ENCODE measurements around the gene SH3BP2.

SH3BP2 gene

DNA sequence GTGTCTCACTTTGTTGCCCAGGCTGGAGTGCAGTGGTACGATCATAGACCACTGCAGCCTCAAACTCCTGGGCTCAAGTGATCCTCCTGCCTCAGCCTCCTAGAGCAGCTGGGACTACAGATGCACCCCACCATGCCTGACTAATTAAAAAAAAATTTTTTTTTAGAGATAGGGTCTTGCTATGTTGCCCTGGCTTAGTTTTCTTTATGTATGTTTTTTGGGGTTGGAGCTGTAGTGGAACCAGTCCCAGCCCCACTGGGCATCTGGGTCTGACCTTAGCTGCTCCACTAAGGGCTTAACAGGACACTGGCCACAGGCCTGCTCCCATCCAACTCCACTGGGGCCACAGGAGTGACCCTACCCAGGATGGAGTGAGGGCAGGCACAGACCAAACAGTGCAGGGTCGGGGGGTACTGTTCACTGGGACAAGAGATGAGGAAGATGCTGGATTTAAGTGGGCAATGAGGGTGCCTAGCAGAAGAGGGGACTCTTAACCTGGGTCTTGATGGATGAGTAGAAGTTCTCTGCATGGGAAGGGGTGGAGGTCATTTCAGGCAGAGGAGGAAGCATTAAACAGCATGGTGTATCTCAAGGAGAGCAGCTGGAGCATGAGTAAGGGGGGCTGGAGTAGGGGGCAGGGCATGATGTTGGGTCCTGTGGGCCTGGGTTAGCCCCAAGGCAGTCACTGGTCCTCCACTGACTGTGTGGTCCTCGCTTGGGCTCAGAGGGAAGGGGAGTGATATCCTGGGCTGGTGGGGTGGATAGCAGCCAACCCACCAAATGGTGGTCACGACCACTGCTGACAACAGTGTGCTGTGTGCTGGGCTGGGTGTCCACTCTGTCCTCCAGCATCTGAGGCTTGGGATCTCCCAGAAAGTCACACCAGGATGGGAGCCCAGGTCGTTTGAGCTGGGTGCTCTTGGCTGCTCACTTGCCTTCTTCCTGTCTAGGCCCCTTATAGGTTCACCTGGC is 26.6 kb downstream of the SH3BP2 start:
- no peak for DNase-seq (ENCODE audit: low spot score)

- DNase-seq (ENCODE audit: low spot score) = no peak
Observed at GRCh38 chr4:2820216-2820982, 27.5 kb downstream of the SH3BP2 start.

GRCh38 chr4:2822461-2823300 is 29.8 kb downstream of the SH3BP2 start:
- no peak for DNase-seq (ENCODE audit: low spot score)

- no peak for DNase-seq (ENCODE audit: low spot score)
Observed at GRCh38 chr4:2823301-2823670, 30.4 kb downstream of the SH3BP2 start.

- no peak for DNase-seq (ENCODE audit: low spot score)
Observed at GRCh38 chr4:2823671-2824328, 30.9 kb downstream of the SH3BP2 start.

GRCh38 chr4:2824329-2824835 is 31.5 kb downstream of the SH3BP2 start:
- DNase-seq (ENCODE audit: low spot score) = no peak

DNA sequence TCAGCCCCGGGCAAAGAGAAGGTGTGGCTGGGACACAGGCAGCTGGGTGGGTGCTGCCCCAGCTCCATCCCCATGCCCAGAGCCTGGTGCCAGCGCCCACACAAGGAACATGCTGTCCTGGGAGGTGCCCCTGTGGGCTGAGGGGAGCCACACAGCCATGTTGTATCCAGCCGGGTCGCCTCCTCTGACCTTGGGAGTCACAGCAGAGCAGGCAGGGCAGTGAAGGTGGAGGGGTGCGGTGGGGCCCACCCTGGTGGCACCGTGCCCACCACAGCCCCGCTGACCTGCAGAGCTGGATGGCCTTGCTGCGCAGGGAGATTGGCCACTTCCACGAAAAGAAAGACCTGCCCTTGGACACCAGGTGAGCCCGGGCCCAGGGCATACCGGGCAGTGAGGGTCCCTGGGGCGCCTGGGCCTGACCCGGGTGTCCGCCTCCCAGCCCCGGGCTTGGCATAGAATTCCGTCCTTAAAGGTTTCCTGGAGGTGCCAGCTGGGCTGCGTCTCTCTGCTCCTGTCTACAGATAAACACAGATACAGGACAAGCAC is 32.0 kb downstream of the SH3BP2 start:
- no peak for DNase-seq (ENCODE audit: low spot score)

DNA sequence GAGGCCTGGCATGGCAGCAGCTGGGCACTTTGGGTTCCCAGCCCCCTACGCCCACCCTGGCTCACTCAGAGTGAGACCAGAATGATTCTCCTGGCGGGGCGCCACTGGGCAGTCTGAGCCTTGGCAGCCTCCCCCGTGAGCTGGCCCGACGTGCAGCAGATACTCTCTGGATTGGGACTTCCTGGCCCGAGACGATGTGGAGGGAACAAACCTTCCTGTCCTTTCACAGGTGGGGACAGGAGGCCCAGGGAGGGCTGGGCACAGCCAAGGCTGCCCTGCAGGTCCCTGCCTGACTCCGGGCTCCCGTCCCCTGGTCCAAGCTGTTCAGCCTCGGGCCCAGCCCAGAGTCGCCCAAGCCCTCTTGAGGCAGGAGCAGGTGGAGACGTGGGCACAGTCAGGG is 32.9 kb downstream of the SH3BP2 start:
- no peak for DNase-seq (ENCODE audit: low spot score)

DNA sequence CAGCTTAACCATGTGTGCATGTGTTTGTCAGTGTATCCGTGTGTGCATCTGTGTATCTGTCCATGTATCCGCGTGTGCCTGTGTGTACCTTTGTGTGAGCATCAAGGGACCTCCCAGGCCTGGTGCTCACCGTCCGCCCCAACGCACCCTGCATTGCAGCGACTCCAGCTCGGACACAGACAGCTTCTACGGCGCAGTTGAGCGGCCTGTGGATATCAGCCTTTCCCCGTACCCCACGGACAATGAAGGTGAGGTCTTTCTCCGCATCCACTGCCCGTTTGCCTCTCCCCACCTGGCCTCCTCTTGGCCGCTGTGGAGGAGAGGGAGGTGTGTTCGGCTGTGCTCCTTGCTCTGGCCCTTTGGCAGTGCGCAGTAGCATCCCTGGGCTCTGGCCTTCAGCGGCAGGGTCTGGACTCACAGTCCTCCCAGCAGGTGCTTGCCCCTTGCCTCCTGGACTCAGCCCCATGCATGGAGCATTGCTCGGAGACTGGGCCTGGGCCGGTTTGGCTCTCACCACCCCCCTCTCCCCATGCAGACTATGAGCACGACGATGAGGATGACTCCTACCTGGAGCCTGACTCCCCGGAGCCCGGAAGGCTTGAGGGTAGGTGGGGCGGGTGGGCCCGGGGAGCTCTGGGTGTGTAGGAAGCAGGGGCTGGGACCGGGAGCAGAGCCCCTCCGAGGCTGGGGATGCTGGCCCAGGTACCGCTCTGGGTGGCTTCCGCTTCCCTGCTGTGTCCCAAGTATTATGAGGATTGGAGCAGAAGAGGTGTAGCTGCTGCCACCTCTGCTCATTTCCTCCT is 34.4 kb downstream of the SH3BP2 start:
- DNase-seq (ENCODE audit: low spot score) = no peak

GRCh38 chr4:2827874-2828751 is 35.2 kb downstream of the SH3BP2 start:
- no peak for DNase-seq (ENCODE audit: low spot score)

- no peak for DNase-seq (ENCODE audit: low spot score)
Observed at GRCh38 chr4:2828758-2829181, 35.9 kb downstream of the SH3BP2 start.

- DNase-seq (ENCODE audit: low spot score) = no peak
Observed at GRCh38 chr4:2829321-2829932, 36.5 kb downstream of the SH3BP2 start.

DNA sequence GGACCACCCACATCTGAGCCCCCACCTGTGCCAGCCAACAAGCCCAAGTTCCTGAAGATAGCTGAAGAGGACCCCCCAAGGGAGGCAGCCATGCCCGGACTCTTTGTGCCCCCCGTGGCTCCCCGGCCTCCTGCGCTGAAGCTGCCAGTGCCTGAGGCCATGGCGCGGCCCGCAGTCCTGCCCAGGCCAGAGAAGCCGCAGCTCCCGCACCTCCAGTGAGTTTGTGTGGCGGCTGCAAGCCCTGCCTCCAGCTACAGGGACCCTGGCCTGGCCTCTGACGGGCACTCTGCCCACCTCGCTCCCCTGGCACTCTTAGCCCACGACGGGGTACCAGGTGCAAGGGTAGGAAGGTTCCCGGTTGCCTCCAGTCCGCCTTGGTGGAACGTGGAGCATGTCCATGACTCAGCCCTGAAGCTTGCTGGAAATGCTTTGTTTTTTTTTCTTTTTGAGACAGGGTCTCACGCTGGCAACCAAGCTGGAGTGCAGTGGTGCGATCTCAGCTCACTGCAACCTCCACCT is 37.1 kb downstream of the SH3BP2 start:
- DNase-seq (ENCODE audit: low spot score) = no peak

DNA sequence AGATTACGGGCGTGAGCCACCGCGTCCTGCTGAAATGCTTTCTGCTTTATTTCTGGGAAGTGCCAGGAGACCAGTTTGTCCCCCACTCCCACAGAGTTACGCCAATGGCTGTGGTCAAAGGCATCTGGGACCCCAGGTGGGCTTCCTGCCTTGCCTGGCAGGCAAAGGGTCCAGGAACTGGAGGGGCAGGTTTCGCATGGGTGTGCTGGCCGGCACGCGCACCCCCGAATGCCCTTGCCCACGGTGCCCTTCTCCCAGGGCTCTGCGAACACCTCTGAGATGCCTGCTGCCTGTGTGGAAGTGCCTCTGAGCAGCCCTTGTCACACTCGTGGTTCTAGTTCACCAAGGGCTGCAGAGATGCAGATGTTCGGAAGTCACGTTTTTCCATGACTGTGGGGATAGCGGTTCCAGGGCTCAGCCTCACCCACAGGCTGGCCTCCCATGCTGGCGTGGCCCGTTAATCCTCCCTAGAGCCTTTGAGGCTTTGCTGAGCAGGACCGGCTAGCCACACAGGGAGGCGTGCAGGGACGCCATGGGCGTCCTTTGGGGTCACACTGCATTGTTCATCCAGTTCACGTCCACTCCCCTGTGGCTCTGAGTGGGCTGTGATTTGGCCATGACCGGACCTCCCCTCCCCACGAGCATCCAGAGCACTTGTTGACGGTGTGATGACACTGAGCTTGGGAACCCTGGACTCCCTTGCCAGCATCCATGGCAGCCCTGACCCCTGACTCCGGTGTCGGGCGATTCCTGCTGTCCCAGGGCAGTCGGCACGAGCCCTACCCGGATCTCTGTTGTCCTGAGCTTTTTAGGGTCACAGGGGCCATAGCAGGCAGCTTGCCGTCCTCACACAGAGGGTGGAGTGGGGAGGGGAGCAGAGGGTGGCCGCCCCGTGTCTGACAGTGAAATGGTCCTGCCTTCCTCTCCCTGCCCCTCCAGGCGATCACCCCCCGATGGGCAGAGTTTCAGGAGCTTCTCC is 38.0 kb downstream of the SH3BP2 start:
- no peak for DNase-seq (ENCODE audit: low spot score)

GRCh38 chr4:2831611-2832308 is 38.9 kb downstream of the SH3BP2 start:
- DNase-seq (ENCODE audit: low spot score) = no peak

DNA sequence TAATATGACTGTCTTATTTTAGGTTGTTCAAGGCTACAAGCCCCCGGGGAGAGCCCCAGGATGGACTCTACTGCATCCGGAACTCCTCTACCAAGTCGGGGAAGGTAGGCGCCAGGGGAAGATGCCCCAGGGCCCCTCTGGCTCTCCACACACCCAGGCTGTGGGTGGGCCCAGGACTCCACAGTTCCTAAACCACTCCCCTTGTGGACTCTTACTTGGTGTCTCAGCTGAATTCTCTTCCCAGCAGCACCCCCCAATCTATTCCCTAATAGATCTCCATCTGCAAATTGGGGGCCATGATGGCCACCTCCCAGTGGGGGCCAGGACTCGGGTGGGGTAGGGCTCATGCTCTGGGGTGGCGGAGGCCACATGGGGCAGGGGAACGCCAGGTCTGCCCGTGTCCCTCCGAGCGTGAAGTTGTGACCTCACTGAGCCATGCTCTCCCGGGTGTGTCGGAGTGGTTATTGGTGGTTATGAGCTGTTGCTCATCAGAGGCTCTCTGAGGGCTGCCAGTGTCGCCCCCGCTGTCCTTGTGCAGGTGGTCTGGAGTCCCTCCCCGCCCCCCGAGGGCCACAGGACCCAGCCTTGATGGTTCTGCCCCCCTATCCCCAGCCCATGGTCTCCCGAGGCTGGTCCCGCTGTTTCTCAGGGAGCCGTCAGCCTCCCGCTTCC is 39.6 kb downstream of the SH3BP2 start:
- no peak for DNase-seq (ENCODE audit: low spot score)

All from hematopoietic multipotent progenitor cell treated with erythropoietin and hydrocortisone succinate and interleukin-3 and kit ligand, for 15 days (in vitro differentiated cells).